GM23248 (cell line): ENCODE data around the gene VHLL.

ENCODE experiments used
- EZH2 ChIP-seq: fragments of 200-600 bp; sonication (generic); IDR thresholded peaks from 2 replicates; pipeline ENCODE4 v1.6.1; 2018; ENCODE audit warnings: antibody characterized with exemption, mild to moderate bottlenecking; ENCODE audit not compliant: insufficient read depth, poor library complexity, severe bottlenecking
- EZH2phosphoT487 ChIP-seq: fragments of 200-600 bp; sonication (generic); IDR thresholded peaks from 2 replicates; pipeline ENCODE4 v1.6.1; 2018; ENCODE audit warnings: antibody characterized with exemption, moderate library complexity, mild to moderate bottlenecking, low read depth; ENCODE audit not compliant: insufficient read depth

DNA sequence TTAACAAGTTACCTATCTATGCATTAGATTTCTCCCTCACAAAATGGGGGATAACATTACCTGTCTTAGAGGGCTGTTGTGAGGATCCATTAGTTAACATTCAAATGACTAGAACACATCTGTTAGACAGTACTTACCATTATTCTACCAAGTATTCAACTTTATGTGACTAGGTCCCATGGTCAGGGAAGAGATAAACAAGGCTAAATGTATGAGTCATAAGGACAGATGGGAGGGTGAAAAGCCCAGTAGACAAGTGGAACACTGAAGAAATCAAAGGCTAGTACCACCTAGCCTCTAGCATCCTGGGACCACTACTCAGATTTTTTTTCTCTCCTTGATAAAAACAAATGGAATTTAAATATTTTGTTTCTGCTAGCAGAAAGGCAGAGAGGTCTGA is 9.0 kb upstream of the VHLL start:
- TF ChIP-seq EZH2phosphoT487 (no peak), EZH2 (no peak)
